ENCODE data around the gene RBM42. TPM values are rescaled to one million over a fixed set of nuclear protein-coding genes. Genes with fewer than 3 reads are reported as not detected.
"Not testable (repeated sequence)": the region's sequence is repeated elsewhere in the genome, so short reads cannot be mapped to it uniquely, and the experiment has no call there.

Gene RBM42
- total RNA-seq, 1 donor from 2014 or later, result 116 TPM

DNA sequence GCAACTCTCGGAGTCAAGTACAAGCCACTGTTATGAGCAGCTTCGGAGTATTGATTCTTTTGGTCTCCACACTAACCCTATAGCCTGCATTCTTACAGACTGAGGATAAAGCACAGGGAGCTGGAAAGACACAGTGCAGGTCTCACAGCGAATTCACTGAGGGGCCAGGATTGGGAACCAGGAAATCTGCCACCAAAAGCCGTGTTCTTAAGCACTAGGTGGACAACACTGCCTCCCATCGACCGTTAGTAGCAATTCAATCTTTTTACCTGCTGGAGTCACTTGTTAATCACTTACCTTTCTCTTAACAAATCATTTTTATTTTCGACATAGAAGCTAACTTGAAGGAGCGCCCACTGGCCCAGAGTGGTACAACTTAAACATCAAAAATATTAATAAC lies 36.6 kb upstream of the RBM42 start:
- Mint-ChIP-seq H3K36me3 (ENCODE audit: low read depth, unreplicated experiment) (no peaks in the 10 kb centered on the region), H3K9me3 (ENCODE audit: unreplicated experiment) (no peaks in the 10 kb centered on the region), H3K27ac (ENCODE audit: unreplicated experiment) (no peak overlapping the region), H3K27me3 (ENCODE audit: unreplicated experiment) (peaks cover 2% of the 10 kb centered on the region), H3K4me3 (ENCODE audit: unreplicated experiment) (no peak overlapping the region), H3K4me1 (ENCODE audit: unreplicated experiment) (no peaks in the 10 kb centered on the region)
- peak; percentile 16 for DNase-seq (ENCODE audit: low spot score)
- TF ChIP-seq, protein P1, sequence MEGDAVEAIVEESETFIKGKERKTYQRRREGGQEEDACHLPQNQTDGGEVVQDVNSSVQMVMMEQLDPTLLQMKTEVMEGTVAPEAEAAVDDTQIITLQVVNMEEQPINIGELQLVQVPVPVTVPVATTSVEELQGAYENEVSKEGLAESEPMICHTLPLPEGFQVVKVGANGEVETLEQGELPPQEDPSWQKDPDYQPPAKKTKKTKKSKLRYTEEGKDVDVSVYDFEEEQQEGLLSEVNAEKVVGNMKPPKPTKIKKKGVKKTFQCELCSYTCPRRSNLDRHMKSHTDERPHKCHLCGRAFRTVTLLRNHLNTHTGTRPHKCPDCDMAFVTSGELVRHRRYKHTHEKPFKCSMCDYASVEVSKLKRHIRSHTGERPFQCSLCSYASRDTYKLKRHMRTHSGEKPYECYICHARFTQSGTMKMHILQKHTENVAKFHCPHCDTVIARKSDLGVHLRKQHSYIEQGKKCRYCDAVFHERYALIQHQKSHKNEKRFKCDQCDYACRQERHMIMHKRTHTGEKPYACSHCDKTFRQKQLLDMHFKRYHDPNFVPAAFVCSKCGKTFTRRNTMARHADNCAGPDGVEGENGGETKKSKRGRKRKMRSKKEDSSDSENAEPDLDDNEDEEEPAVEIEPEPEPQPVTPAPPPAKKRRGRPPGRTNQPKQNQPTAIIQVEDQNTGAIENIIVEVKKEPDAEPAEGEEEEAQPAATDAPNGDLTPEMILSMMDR (IDR thresholded peaks at IDR 0.05; ENCODE audit: unreplicated experiment), result no peak

DNA sequence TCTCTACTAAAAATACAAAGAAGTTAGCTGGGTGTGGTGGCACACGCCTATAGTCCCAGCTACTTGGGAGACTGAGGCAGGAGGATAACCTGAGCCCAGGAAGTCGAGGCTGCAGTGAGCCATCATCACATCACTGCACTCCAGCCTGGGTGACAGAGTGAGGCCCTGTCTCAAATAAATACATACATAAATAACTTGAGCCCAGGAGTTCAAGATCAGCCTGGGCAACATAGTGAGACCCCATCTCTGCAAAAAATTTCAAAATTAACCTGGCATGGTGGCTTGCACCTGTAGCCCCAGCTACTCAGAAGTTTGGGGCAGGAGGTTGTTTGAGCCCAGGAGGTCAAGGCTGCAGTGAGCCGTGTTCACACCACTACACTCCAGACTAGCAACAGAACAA lies 33.8 kb upstream of the RBM42 start:
- H3K36me3 Mint-ChIP-seq (ENCODE audit: low read depth, unreplicated experiment); H3K4me3 Mint-ChIP-seq (ENCODE audit: unreplicated experiment); DNase-seq (ENCODE audit: low spot score); H3K27me3 Mint-ChIP-seq (ENCODE audit: unreplicated experiment); H3K27ac Mint-ChIP-seq (ENCODE audit: unreplicated experiment); H3K4me1 Mint-ChIP-seq (ENCODE audit: unreplicated experiment); H3K9me3 Mint-ChIP-seq (ENCODE audit: unreplicated experiment): not testable (repeated sequence)

DNA sequence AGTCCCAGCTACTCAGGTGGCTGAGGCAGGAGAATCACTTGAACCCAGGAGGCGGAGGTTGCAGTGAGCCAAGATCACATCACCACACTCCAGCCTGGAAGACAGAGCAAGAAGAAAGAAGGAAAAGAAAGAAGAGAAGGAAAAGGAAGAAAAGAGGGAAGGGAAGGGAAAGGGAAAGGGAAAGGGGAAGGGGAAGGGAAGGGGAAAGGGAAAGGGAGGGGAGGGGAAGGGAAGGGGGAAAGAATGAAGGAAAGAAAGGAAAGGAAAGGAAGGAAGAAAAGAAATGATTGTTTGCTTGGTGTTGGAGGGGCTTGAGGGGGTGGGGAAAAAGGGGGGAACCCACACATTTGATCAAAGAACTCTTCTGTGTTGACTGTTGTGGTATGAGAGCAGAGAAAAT lies 32.9 kb upstream of the RBM42 start:
- TF ChIP-seq, protein P1 (IDR thresholded peaks at IDR 0.05; ENCODE audit: unreplicated experiment), result no peak
- Mint-ChIP-seq H3K36me3 (ENCODE audit: low read depth, unreplicated experiment) (no peaks in the 10 kb centered on the region), H3K4me1 (ENCODE audit: unreplicated experiment) (no peaks in the 10 kb centered on the region), H3K27me3 (ENCODE audit: unreplicated experiment) (no peaks in the 10 kb centered on the region), H3K4me3 (ENCODE audit: unreplicated experiment) (no peak overlapping the region), H3K9me3 (ENCODE audit: unreplicated experiment) (no peaks in the 10 kb centered on the region), H3K27ac (ENCODE audit: unreplicated experiment) (no peak overlapping the region)
- DNase-seq (ENCODE audit: low spot score), result no peak

DNA sequence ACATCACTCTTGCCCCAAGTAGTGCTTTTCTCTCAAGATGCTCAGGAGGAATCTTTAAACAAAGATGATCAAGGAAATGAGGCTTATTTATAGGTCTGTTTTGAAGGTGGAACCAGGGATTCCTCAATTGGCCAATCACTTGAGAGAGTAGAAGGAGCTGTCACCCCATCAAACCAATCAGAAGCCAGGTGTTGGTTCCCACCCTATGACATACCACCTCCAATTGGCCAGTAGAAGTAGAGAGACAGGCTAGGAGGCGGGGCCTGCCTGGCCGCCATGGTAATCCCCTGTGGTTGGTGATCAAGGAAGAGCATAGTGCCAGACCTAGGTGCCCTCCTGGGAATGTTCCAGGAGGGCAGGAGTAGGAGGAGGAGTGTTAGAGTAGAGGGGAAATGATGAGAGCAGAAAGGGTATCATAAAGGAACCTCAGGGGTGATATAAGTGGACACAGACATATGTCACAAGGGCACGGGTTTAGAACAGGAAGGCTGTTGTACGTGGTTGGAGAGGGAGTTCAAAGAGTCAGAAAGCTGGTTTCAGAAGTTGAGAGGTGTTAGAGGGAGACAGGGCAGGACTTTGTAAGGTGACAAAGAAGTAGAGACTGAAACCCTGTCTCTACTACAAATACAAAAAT lies 32.4 kb upstream of the RBM42 start:
- no peak overlapping the region for H3K4me3 Mint-ChIP-seq (ENCODE audit: unreplicated experiment)
- H3K27me3 Mint-ChIP-seq (ENCODE audit: unreplicated experiment), result no peaks in the 10 kb centered on the region
- no peaks in the 10 kb centered on the region for H3K4me1 Mint-ChIP-seq (ENCODE audit: unreplicated experiment)
- H3K36me3 Mint-ChIP-seq (ENCODE audit: low read depth, unreplicated experiment), result no peaks in the 10 kb centered on the region
- DNase-seq (ENCODE audit: low spot score), result no peak
- no peaks in the 10 kb centered on the region for H3K9me3 Mint-ChIP-seq (ENCODE audit: unreplicated experiment)
- H3K27ac Mint-ChIP-seq (ENCODE audit: unreplicated experiment), result no peak overlapping the region
- TF ChIP-seq, protein P1 (IDR thresholded peaks at IDR 0.05; ENCODE audit: unreplicated experiment), result no peak

DNA sequence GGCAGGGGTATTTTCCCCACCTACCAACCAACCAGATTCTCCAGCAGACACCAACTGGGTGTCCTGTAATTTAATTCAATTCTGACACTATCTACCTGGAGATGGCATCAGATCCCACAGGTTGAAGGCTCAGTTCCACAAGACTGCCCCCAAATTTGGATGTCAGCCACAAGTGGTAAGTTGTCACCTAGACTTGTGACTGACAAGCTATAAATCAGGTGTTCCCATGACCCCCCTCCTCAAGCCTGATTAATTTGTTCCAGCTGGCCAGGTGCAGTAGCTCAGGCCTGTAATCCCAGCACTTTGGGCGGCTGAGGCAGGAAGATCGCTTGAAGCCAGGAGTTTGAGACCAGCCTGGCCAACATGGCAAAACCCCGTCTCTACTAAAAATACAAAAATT lies 26.9 kb upstream of the RBM42 start:
- no peak for DNase-seq (ENCODE audit: low spot score)
- Mint-ChIP-seq H3K36me3 (ENCODE audit: low read depth, unreplicated experiment) (no peaks in the 10 kb centered on the region), H3K4me3 (ENCODE audit: unreplicated experiment) (no peak overlapping the region), H3K9me3 (ENCODE audit: unreplicated experiment) (no peaks in the 10 kb centered on the region), H3K27ac (ENCODE audit: unreplicated experiment) (no peak overlapping the region), H3K4me1 (ENCODE audit: unreplicated experiment) (no peaks in the 10 kb centered on the region), H3K27me3 (ENCODE audit: unreplicated experiment) (peaks cover 2% of the 10 kb centered on the region)
- TF ChIP-seq, protein P1 (IDR thresholded peaks at IDR 0.05; ENCODE audit: unreplicated experiment), result no peak

DNA sequence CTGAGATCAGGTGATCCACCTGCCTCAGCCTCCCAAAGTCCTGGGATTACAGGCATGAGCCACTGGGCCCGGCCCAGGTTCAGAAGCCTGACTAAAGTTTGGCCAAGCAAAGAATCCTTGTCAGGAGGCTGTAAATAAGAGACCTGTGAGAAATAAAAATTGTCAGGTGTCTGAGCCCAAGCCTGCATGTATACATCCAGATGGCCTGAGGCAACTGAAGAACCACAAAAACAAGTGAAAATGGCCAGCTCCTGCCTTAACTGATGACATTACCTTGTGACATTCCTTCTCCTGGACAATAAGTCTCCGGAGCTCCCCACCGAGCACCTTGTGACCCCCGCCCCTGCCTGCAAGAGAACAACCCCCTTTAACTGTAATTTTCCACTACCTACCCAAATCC lies 24.4 kb upstream of the RBM42 start:
- H3K9me3 Mint-ChIP-seq (ENCODE audit: unreplicated experiment); H3K4me1 Mint-ChIP-seq (ENCODE audit: unreplicated experiment); H3K27me3 Mint-ChIP-seq (ENCODE audit: unreplicated experiment); H3K27ac Mint-ChIP-seq (ENCODE audit: unreplicated experiment); H3K4me3 Mint-ChIP-seq (ENCODE audit: unreplicated experiment); H3K36me3 Mint-ChIP-seq (ENCODE audit: low read depth, unreplicated experiment); DNase-seq (ENCODE audit: low spot score): not testable (repeated sequence)

DNA sequence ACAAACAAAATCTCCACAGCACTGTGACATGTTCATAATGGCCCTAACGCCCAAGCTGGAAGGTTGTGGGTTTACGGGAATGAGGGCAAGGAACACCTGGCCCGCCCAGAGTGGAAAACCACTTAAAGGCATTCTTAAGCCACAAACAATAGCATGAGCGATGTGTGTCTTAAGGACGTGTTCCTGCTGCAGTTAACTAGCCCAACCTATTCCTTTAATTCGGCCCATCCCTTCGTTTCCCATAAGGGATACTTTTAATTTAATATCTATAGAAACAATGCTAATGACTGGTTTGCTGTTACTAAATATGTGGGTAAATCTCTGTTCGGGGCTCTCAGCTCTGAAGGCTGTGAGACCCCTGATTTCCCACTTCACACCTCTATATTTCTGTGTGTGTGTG lies 21.7 kb upstream of the RBM42 start:
- not testable (repeated sequence) for H3K36me3 Mint-ChIP-seq (ENCODE audit: low read depth, unreplicated experiment); DNase-seq (ENCODE audit: low spot score); H3K27me3 Mint-ChIP-seq (ENCODE audit: unreplicated experiment); H3K4me1 Mint-ChIP-seq (ENCODE audit: unreplicated experiment); H3K9me3 Mint-ChIP-seq (ENCODE audit: unreplicated experiment); H3K4me3 Mint-ChIP-seq (ENCODE audit: unreplicated experiment); H3K27ac Mint-ChIP-seq (ENCODE audit: unreplicated experiment)
